ENCODE data around the gene NQO1.

DNA sequence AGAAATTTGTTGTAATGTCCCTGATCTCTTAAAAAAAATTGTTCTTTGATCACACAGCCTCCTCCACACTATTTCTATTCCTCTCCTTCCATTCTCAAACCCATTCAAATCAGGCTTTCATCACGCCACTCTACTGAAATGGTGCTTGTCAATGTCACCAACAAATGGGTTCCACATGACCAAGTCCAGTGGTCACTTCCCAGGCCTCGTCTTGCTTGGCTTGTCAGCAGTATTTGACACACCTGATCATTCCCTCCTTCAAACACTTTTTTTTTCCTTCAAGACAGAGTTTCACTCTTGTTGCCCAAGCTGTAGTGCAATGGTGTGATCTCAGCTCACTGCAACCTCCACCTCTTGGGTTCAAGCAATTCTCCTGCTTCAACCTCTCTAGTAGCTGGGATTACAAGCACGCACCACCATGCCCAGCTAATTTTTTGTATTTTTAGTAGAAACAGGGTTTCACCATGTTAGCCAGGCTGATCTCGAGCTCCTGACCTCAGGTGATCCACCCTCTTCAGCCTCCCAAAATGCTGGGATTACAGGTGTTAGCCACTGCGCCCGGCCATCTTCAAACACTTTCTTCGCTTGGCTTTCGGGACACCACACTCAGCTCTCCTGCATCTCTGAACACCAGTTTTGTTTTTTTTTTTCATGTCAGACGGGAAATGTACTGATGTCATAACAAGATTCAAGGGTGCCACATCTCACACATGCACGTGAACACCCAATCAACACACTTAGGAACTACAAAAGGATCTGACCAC is 18.3 kb downstream of the NQO1 start:
- TF ChIP-seq, protein P1, sequence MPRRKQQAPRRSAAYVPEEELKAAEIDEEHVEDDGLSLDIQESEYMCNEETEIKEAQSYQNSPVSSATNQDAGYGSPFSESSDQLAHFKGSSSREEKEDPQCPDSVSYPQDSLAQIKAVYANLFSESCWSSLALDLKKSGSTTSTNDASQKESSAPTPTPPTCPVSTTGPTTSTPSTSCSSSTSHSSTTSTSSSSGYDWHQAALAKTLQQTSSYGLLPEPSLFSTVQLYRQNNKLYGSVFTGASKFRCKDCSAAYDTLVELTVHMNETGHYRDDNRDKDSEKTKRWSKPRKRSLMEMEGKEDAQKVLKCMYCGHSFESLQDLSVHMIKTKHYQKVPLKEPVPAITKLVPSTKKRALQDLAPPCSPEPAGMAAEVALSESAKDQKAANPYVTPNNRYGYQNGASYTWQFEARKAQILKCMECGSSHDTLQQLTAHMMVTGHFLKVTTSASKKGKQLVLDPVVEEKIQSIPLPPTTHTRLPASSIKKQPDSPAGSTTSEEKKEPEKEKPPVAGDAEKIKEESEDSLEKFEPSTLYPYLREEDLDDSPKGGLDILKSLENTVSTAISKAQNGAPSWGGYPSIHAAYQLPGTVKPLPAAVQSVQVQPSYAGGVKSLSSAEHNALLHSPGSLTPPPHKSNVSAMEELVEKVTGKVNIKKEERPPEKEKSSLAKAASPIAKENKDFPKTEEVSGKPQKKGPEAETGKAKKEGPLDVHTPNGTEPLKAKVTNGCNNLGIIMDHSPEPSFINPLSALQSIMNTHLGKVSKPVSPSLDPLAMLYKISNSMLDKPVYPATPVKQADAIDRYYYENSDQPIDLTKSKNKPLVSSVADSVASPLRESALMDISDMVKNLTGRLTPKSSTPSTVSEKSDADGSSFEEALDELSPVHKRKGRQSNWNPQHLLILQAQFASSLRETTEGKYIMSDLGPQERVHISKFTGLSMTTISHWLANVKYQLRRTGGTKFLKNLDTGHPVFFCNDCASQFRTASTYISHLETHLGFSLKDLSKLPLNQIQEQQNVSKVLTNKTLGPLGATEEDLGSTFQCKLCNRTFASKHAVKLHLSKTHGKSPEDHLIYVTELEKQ (tag by site-specific recombination; IDR thresholded peaks at IDR 0.05; ENCODE audit: borderline replicate concordance), result no peak
- TF ChIP-seq ZNF274 (IDR thresholded peaks at IDR 0.05; ENCODE audit: low read length) (no peak), ZNF274 (tag by site-specific recombination; IDR thresholded peaks at IDR 0.05; ENCODE audit: borderline replicate concordance) (no peak), EGR2 (tag by site-specific recombination; IDR thresholded peaks at IDR 0.05; ENCODE audit: low read depth) (no peak), ZNF10 (tag by site-specific recombination; IDR thresholded peaks at IDR 0.05) (no peak), YY1 (tag by site-specific recombination; IDR thresholded peaks at IDR 0.05) (no peak), HOXD13 (CRISPR knock-in tag; IDR thresholded peaks at IDR 0.05; ENCODE audit: borderline replicate concordance) (no peak), ZNF558 (tag by site-specific recombination; IDR thresholded peaks at IDR 0.05) (no peak), SALL2 (tag by site-specific recombination; IDR thresholded peaks at IDR 0.05; ENCODE audit: borderline replicate concordance) (no peak), ZNF114 (tag by site-specific recombination; IDR thresholded peaks at IDR 0.05) (no peak), ZNF561 (tag by site-specific recombination; IDR thresholded peaks at IDR 0.05; ENCODE audit: borderline replicate concordance) (no peak)
- TF ChIP-seq, protein P2, sequence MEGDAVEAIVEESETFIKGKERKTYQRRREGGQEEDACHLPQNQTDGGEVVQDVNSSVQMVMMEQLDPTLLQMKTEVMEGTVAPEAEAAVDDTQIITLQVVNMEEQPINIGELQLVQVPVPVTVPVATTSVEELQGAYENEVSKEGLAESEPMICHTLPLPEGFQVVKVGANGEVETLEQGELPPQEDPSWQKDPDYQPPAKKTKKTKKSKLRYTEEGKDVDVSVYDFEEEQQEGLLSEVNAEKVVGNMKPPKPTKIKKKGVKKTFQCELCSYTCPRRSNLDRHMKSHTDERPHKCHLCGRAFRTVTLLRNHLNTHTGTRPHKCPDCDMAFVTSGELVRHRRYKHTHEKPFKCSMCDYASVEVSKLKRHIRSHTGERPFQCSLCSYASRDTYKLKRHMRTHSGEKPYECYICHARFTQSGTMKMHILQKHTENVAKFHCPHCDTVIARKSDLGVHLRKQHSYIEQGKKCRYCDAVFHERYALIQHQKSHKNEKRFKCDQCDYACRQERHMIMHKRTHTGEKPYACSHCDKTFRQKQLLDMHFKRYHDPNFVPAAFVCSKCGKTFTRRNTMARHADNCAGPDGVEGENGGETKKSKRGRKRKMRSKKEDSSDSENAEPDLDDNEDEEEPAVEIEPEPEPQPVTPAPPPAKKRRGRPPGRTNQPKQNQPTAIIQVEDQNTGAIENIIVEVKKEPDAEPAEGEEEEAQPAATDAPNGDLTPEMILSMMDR (tag by site-specific recombination; IDR thresholded peaks at IDR 0.05), result no peak
- TF ChIP-seq, protein P3, sequence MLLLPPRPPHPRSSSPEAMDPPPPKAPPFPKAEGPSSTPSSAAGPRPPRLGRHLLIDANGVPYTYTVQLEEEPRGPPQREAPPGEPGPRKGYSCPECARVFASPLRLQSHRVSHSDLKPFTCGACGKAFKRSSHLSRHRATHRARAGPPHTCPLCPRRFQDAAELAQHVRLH (tag by site-specific recombination; IDR thresholded peaks at IDR 0.05), result no peak
- TF ChIP-seq, protein P4, sequence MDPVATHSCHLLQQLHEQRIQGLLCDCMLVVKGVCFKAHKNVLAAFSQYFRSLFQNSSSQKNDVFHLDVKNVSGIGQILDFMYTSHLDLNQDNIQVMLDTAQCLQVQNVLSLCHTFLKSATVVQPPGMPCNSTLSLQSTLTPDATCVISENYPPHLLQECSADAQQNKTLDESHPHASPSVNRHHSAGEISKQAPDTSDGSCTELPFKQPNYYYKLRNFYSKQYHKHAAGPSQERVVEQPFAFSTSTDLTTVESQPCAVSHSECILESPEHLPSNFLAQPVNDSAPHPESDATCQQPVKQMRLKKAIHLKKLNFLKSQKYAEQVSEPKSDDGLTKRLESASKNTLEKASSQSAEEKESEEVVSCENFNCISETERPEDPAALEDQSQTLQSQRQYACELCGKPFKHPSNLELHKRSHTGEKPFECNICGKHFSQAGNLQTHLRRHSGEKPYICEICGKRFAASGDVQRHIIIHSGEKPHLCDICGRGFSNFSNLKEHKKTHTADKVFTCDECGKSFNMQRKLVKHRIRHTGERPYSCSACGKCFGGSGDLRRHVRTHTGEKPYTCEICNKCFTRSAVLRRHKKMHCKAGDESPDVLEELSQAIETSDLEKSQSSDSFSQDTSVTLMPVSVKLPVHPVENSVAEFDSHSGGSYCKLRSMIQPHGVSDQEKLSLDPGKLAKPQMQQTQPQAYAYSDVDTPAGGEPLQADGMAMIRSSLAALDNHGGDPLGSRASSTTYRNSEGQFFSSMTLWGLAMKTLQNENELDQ (tag by site-specific recombination; IDR thresholded peaks at IDR 0.05; ENCODE audit: low read depth), result no peak

Data from HEK293 (cell line).